ENCODE measurements around the gene S1PR5.

Gene S1PR5

DNA sequence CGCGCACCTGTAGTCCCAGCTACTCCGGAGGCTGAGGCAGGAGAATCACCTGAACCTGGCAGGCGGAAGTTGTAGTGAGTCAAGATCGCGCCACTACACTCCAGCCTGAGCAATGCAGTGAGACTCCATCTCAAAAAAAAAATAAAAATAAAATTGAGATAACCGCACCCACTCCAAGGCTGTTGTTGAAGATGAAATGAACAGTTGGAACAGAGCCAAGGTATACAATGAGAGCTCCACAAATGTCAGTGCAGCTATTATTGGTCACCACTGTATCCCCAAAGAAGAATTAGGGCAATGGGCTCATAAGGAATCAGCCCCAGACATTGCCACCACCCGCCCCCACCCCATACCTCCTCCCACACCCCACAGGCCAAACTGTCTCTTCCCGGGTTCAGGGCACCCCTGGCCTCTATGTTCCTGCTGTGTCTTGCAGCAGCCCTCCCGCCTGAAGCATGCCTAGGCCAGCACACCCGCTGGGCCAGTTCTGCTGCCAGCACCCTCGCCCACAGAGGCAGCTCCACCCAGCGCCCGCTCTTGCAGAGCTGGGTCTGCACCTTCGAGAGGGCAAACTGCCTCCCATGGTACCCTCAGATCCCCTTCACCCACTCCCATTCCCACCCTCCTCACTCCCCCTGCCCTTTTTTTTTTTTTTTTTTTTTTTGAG is 3.5 kb upstream of the S1PR5 start:
- DNase-seq (ENCODE audit: low read depth): no peak
- H3K4me3 ChIP-seq (ENCODE audit: low read depth, low read length): no peak overlapping the region
- TF ChIP-seq, protein P1, sequence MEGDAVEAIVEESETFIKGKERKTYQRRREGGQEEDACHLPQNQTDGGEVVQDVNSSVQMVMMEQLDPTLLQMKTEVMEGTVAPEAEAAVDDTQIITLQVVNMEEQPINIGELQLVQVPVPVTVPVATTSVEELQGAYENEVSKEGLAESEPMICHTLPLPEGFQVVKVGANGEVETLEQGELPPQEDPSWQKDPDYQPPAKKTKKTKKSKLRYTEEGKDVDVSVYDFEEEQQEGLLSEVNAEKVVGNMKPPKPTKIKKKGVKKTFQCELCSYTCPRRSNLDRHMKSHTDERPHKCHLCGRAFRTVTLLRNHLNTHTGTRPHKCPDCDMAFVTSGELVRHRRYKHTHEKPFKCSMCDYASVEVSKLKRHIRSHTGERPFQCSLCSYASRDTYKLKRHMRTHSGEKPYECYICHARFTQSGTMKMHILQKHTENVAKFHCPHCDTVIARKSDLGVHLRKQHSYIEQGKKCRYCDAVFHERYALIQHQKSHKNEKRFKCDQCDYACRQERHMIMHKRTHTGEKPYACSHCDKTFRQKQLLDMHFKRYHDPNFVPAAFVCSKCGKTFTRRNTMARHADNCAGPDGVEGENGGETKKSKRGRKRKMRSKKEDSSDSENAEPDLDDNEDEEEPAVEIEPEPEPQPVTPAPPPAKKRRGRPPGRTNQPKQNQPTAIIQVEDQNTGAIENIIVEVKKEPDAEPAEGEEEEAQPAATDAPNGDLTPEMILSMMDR (IDR thresholded peaks at IDR 0.05; ENCODE audit: control insufficient read depth, extremely low read depth, insufficient read depth): no peak

DNA sequence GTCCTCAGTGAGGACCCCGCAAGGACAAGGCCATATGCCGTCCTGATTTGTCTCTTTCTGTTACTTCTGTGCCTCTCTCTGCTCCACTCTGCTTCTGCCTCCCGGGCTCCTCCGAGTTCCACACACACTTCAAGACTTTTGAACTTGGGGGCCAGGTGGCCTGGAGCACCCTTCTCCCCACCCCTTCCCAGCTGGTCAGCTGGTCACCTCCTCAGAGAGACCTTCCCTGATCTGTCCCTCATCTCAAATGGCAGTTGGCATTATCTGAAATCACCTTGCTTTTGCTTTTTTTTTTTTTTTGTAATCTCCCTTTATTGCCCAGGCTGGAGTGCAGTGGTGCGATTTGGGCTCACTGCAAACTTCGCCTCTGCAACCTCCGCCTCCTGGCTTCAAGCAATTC is 2.2 kb upstream of the S1PR5 start:
- no peak for DNase-seq (ENCODE audit: low read depth)
- no peak overlapping the region for H3K4me3 ChIP-seq (ENCODE audit: low read depth, low read length)
- TF ChIP-seq, protein P1 (IDR thresholded peaks at IDR 0.05; ENCODE audit: control insufficient read depth, extremely low read depth, insufficient read depth): no peak

DNA sequence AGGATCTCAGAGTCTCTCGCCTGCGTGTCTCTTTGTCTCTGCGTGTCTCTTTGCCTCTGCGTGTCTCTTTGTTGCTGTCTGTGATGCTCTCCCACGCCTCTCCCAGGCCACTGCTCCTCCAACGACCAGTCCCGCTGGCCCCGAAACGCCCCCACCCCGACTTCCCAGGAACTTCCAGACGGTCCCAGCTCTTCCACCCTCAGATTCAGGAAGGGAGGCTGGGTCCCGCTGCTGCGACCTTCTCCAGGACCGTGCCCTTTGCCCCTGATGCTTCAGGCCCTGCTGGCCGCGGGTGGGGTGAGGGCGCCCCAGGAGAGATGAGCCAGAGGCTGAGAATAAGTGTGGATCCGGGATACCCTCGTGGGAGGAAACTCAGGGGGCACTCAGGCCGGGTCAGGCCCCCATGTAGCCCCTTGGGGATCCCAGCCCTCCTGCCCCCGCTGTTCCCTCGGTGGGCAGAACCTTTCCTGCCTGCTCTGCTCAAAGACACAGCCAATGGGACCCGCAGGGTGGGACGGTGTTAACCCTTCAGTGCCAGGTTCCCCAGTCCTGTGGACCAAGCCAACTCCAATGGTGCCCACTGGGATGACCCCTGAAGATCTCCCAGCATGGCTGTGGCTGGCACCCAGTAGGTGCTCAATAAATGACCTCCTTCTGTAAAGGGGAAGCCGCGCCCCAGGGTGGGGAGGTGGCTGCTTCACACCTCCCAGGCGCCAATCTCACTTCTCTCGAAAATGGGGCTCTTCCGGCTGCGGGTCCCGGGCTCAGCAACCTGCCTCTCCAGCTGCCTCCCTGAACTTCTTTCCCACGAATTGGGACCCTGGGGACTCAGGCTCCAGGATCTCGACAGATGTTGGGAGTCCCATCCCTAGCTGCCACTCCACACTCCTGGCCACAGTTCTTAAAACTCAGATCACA is 1.5 kb upstream of the S1PR5 start:
- H3K4me3 ChIP-seq (ENCODE audit: low read depth, low read length): no peak overlapping the region
- TF ChIP-seq, protein P1 (IDR thresholded peaks at IDR 0.05; ENCODE audit: control insufficient read depth, extremely low read depth, insufficient read depth): no peak
- DNase-seq (ENCODE audit: low read depth): no peak

DNA sequence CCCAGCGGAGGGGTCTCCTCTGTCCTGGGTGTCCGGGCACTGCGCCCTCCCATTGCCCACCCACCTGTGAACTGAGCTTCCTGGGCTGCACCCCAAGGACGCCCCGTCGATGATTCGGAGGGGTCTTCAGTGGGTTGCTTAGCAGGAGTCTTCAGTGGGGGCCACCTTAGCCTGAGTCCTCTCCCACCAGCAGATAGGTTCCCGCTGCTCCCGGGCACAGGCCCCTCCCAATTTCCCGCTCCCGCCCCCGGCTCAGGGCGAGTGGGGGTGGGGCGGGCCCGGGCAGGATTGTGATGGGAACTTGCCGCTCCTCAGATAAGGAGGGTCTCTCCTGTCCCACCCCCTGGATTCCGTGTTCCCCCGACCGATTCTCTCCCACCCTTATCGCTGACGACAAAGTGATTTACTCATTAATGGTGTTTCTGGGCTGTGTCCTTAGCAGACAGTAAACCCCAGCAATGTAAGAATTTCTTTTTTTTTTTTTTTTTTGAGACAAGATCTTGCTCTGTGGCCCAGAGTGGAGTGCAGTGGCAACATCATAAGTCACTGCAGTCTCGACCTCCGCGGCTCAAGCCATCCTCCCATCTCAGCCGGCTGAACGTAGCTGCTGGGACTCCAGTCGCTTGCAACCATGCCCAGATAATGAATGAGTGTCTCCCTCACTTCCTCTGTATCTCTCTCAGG is 655 bp upstream of the S1PR5 start:
- TF ChIP-seq, protein P1 (IDR thresholded peaks at IDR 0.05; ENCODE audit: control insufficient read depth, extremely low read depth, insufficient read depth): no peak
- DNase-seq (ENCODE audit: low read depth): no peak
- no peak overlapping the region for H3K4me3 ChIP-seq (ENCODE audit: low read depth, low read length)

DNA sequence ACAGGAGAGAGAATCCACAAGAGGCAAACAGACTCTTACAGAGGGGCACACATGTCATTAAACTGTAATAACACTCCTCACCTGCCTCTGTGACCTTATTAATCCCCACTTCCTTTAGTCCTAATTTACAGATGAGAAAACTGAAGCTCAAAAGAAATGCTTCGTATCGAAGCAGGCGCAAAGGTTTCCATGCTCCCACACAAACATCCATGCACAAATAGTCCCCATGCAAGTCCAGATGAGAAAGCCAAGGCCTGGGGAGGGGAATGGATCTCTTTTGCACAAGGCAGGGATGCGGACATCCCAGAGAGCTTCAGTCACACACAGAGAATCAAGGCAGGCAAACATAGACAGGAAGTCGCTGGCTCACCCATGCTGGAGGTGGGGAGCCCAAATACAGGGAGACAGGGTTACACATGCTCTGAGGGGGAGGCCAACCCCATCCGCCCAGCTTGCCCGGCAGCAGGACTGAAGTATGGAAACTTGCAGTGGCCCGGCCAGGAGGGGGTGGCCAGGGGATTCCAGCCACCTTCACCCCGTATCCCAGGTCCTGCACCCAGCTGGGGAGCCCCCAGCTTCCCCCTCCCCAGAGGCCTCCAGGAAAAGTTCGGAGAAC is 468 bp downstream of the S1PR5 start:
- no peak overlapping the region for H3K4me3 ChIP-seq (ENCODE audit: low read depth, low read length)
- DNase-seq (ENCODE audit: low read depth): no peak
- TF ChIP-seq, protein P1 (IDR thresholded peaks at IDR 0.05; ENCODE audit: control insufficient read depth, extremely low read depth, insufficient read depth): no peak

DNA sequence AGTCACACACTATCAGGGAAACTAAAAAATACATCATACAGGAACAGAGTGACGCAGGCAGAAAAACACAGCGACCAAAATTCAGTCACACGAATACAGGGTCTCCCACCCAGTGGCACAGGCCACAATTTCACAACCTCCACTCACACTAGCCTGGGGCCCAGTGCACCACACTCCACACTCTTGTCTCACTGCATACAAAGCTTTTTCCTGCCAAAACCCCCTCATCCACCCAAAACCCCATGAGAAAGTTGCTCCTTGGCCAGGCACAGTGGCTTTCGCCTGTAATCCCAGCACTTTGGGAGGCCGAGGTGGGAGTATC is 1.2 kb downstream of the S1PR5 start:
- TF ChIP-seq, protein P1 (IDR thresholded peaks at IDR 0.05; ENCODE audit: control insufficient read depth, extremely low read depth, insufficient read depth): no peak
- H3K4me3 ChIP-seq (ENCODE audit: low read depth, low read length): no peak overlapping the region
- DNase-seq (ENCODE audit: low read depth): no peak
